HCT116 (cell line): Measurements from ENCODE around the gene CPT1B. TPM values are rescaled to one million over a fixed set of nuclear protein-coding genes. Genes with fewer than 3 reads are reported as not detected.

Experiments used
- ATAC-seq: fragments of 200-7000 bp; cut with Tn5 transposase; 2 replicates; pipeline ENCODE4 v1.9.1; 2020; ENCODE audit warnings: mild to moderate bottlenecking, moderate library complexity
- BruUV-seq: library from RNA; stranded (reverse); fragments of 400-500 nt; replicated peaks from 2 replicates; lab custom pipeline; 2021; lab: Mats Ljungman, UMichigan
- CTCF ChIA-PET: fragments of 300-600 bp; sonication (Branson Sonifier 250); formaldehyde crosslinking; loops from one replicate; lab custom pipeline; 2021; ENCODE audit warnings: antibody characterized with exemption; lab: Charles Lee
- POLR2A ChIA-PET: fragments of 300-600, 350-600 bp; sonication (Branson Sonifier 250); formaldehyde crosslinking; loops from one replicate; lab custom pipeline; 2021; ENCODE audit warnings: antibody characterized with exemption; lab: Charles Lee
- RAD21 ChIA-PET, 2 experiments: fragments of 300-600 bp; sonication (Branson Sonifier 250); formaldehyde crosslinking; loops; one replicate each; lab custom pipeline; 2023; ENCODE audit warnings: low total read pairs in 2 of 2; ENCODE audit not compliant: uncharacterized antibody in 2 of 2, unreplicated experiment in 2 of 2, low non-redundant PET in 1 of 2; lab: Charles Lee
- DNase-seq: peaks from one replicate; pipeline ENCODE4 v3.0.0-alpha.2; 2010; ENCODE audit warnings: low read depth, low spot score
- H2AFZ ChIP-seq: fragments of 200-600 bp; shearing (Covaris generic), sonication (generic); 2 replicates; pipeline ENCODE4 v1.6.1; 2017; ENCODE audit warnings: low read depth, mixed run types, mixed read lengths, antibody characterized with exemption, low read length; ENCODE audit not compliant: poor library complexity, severe bottlenecking
- H3K27ac ChIP-seq: 2 replicates; pipeline ENCODE4 v1.5.1; 2012; ENCODE audit warnings: low read depth, low read length
- H3K27me3 ChIP-seq: fragments of 200-600 bp; sonication (generic); 2 replicates; pipeline ENCODE4 v1.6.1; 2016; ENCODE audit warnings: mixed run types, low read length, mixed read lengths; ENCODE audit not compliant: insufficient read depth
- H3K36me3 ChIP-seq, 2 experiments: fragments of 200-500 bp in 1 of 2; fragments of 200-600 bp in 1 of 2; sonication (Bioruptor generic) in 1 of 2; sonication (generic) in 1 of 2; 2 replicates each; pipeline versions ENCODE4 v1.5.1 to v1.6.1; 2014 to 2016; ENCODE audit warnings: low read length in 2 of 2, inconsistent platforms in 1 of 2, mixed read lengths in 1 of 2, mixed run types in 1 of 2; ENCODE audit not compliant: insufficient read depth in 2 of 2, control insufficient read depth in 1 of 2
- H3K4me1 ChIP-seq, 2 experiments: fragments of 200-600 bp in 1 of 2; sonication (generic) in 1 of 2; 2 replicates each; pipeline versions ENCODE4 v1.5.1 to v1.6.1; 2012 to 2017; ENCODE audit warnings: low read length in 2 of 2, inconsistent platforms in 1 of 2, mild to moderate bottlenecking in 1 of 2, mixed read lengths in 1 of 2, mixed run types in 1 of 2, moderate library complexity in 1 of 2; ENCODE audit not compliant: insufficient read depth in 2 of 2, control insufficient read depth in 1 of 2
- H3K4me2 ChIP-seq: fragments of 200-600 bp; sonication (generic); 2 replicates; pipeline ENCODE4 v1.6.1; 2017; ENCODE audit warnings: mixed run types, low read length, mixed read lengths
- H3K4me3 ChIP-seq, 2 experiments: fragments of 200-600 bp in 1 of 2; sonication (generic) in 1 of 2; replicated peaks in 1 of 2; 2 replicates each; pipeline ENCODE4 v1.5.1; 2011 to 2016; ENCODE audit warnings: low read length in 2 of 2, control low read depth in 1 of 2, low read depth in 1 of 2, mild to moderate bottlenecking in 1 of 2, mixed read lengths in 1 of 2, mixed run types in 1 of 2
- H3K79me2 ChIP-seq: fragments of 200-600 bp; sonication (generic); 2 replicates; pipeline ENCODE4 v1.6.1; 2017; ENCODE audit warnings: mild to moderate bottlenecking, mixed run types, low read length, moderate library complexity, mixed read lengths; ENCODE audit not compliant: insufficient read depth
- H3K9ac ChIP-seq: fragments of 200-600 bp; sonication (generic); 2 replicates; pipeline ENCODE4 v1.6.1; 2016; ENCODE audit warnings: low read length, mixed read lengths
- H3K9me2 ChIP-seq: fragments of 200-600 bp; sonication (generic), shearing (Covaris generic); 2 replicates; pipeline ENCODE4 v1.6.1; 2017; ENCODE audit warnings: mixed run types, mild to moderate bottlenecking, moderate library complexity; ENCODE audit not compliant: insufficient read depth
- H3K9me3 ChIP-seq, 2 experiments: fragments of 200-500 bp in 1 of 2; fragments of 200-600 bp in 1 of 2; sonication (Bioruptor generic) in 1 of 2; sonication (generic) in 1 of 2; 2 replicates each; pipeline ENCODE4 v1.6.1; 2014 to 2017; ENCODE audit warnings: low read length in 2 of 2, mixed read lengths in 2 of 2, inconsistent platforms in 1 of 2, low read depth in 1 of 2, mild to moderate bottlenecking in 1 of 2, mixed run types in 1 of 2, moderate library complexity in 1 of 2; ENCODE audit not compliant: control insufficient read depth in 1 of 2, insufficient read depth in 1 of 2
- H4K20me1 ChIP-seq: fragments of 200-600 bp; sonication (generic), shearing (Covaris generic); 2 replicates; pipeline ENCODE4 v1.6.1; 2017; ENCODE audit warnings: mixed run types, mild to moderate bottlenecking, moderate library complexity; ENCODE audit not compliant: insufficient read depth
- ATF3 ChIP-seq: IDR thresholded peaks from 2 replicates; pipeline ENCODE4 v1.6.1; 2012
- CBX3 ChIP-seq: IDR thresholded peaks from 2 replicates; pipeline ENCODE4 v1.6.1; 2012; ENCODE audit warnings: low read depth
- CTCF ChIP-seq, 3 experiments: fragments of 200-600 bp in 1 of 3; sonication (generic) in 1 of 3; IDR thresholded peaks in 2 of 3; conservative IDR thresholded peaks in 1 of 3; 2 replicates each; pipeline ENCODE4 v1.5.1; 2012 to 2017; ENCODE audit warnings: low read depth in 2 of 3, low read length in 2 of 3, antibody characterized with exemption in 1 of 3, borderline replicate concordance in 1 of 3, control low read depth in 1 of 3, mild to moderate bottlenecking in 1 of 3, mixed read lengths in 1 of 3, mixed run types in 1 of 3, moderate library complexity in 1 of 3; ENCODE audit not compliant: insufficient read depth in 1 of 3
- EGR1 ChIP-seq: IDR thresholded peaks from 2 replicates; pipeline ENCODE4 v1.6.1; 2012; ENCODE audit warnings: low read depth
- EZH2 ChIP-seq: fragments of 200-600 bp; sonication (generic); IDR thresholded peaks from 2 replicates; pipeline ENCODE4 v1.6.1; 2017; ENCODE audit warnings: antibody characterized with exemption, mixed run types
- EZH2phosphoT487 ChIP-seq: fragments of 200-600 bp; IDR thresholded peaks from 2 replicates; pipeline ENCODE4 v1.6.1; 2018; ENCODE audit warnings: antibody characterized with exemption, borderline replicate concordance
- FOSL1 ChIP-seq: IDR thresholded peaks from 2 replicates; pipeline ENCODE4 v1.6.1; 2012; ENCODE audit warnings: low read depth
- JUND ChIP-seq: IDR thresholded peaks from 2 replicates; pipeline ENCODE4 v1.6.1; 2012
- RAD21 ChIP-seq: IDR thresholded peaks from 2 replicates; pipeline ENCODE4 v1.6.1; 2012; ENCODE audit warnings: low read depth, mild to moderate bottlenecking
- REST ChIP-seq: IDR thresholded peaks from 2 replicates; pipeline ENCODE4 v1.6.1; 2012; ENCODE audit warnings: low read depth
- ZBTB33 ChIP-seq: IDR thresholded peaks from 2 replicates; pipeline ENCODE4 v1.6.1; 2011; ENCODE audit warnings: mild to moderate bottlenecking, low read length, moderate library complexity; ENCODE audit not compliant: insufficient replicate concordance; ENCODE audit errors: extremely low read depth
- ZFX ChIP-seq: fragments of 450-650 bp; IDR thresholded peaks from 2 replicates; pipeline ENCODE4 v1.6.1; 2017
- ZNF274 ChIP-seq: fragments of 200-500 bp; sonication (Bioruptor generic); IDR thresholded peaks from 2 replicates; pipeline ENCODE4 v1.6.1; 2014; ENCODE audit warnings: mild to moderate bottlenecking, low read depth, low read length, inconsistent platforms
- intact Hi-C: fragments of 100-400 bp; cut with micrococcal nuclease; formaldehyde crosslinking; loops from 2 replicates; pipeline ENCODE4 v1.10.0; 2022
- total RNA-seq: library from RNA; stranded (reverse); gene quantifications from one replicate; pipeline ENCODE4 v1.2.1, GENCODE V29; 2021; ENCODE audit not compliant: unreplicated experiment

CPT1B gene
- total RNA-seq, 1 experiment from 2014 or later, result 35.1 TPM

- Histone ChIP-seq H3K9me3 (no peaks in the 10 kb centered on the region), H2AFZ (no peak overlapping the region), H3K9ac (no peak overlapping the region), H3K79me2 (no peaks in the 10 kb centered on the region), H3K4me1 (peaks cover 10 to 53% of the 10 kb centered on the region in 2 experiments; a peak in 3 of 4 replicates), H3K27me3 (peaks cover 6% of the 10 kb centered on the region; the same call in 1 of the 2 replicates), H3K4me2 (no peak overlapping the region), H3K27ac (no peak overlapping the region), H3K9me2 (no peaks in the 10 kb centered on the region), H3K4me3 (no peak overlapping the region), H3K36me3 (no peaks in the 10 kb centered on the region)
- RAD21 ChIA-PET, result interaction anchor here in 1 of 2 experiments (0.6 kb wide), 1 partner anchor 105 kb away, joined by 7 read pairs; no protein-coding TSS in a partner anchor
- BruUV-seq, result no TSS peak
- intact Hi-C loops, result loop anchor here (2.0 kb wide), 1 partner anchor 65 kb away; no protein-coding TSS in a partner anchor
- no peak for ATAC-seq
- CTCF ChIA-PET, result interaction anchor here (1.2 kb wide), 1 partner anchor 65 kb away, joined by 3 read pairs; no protein-coding TSS in a partner anchor
- TF ChIP-seq ZNF274 (no peak), CTCF (IDR thresholded peaks at IDR 0.05 in 2 of 3, conservative IDR thresholded peaks at IDR 0.05 in 1 of 3; ENCODE audit: borderline replicate concordance in 1 of 3, insufficient read depth in 1 of 3, low read depth in 2 of 3, low read length in 2 of 3) (peak; percentile 12 to 37 (median 27); a peak in 3 of 6 replicates), ZFX (no peak), FOSL1 (no peak), ZBTB33 (no peak), CBX3 (no peak), EGR1 (no peak), EZH2phosphoT487 (no peak), EZH2 (no peak), REST (no peak), ATF3 (no peak), RAD21 (peak; percentile 34; the same call in 1 of the 2 replicates), JUND (no peak)
- TF ChIP-seq, all 23 proteins: peak for 2
- no peaks in the 10 kb centered on the region for H4K20me1 ChIP-seq
- POLR2A ChIA-PET, result no interaction called here
- DNase-seq, result no peak
These were observed 47.5 kb upstream of the CPT1B start for GRCh38 chr22:50625568-50626313.
